ENCODE data around the gene TMC4.
A peak's percentile ranks its signal among the peaks of the same experiment; 100 is the strongest.
"Not testable (repeated sequence)": the region's sequence is repeated elsewhere in the genome, so short reads cannot be mapped to it uniquely, and the experiment has no call there.

The TMC4 gene

DNA sequence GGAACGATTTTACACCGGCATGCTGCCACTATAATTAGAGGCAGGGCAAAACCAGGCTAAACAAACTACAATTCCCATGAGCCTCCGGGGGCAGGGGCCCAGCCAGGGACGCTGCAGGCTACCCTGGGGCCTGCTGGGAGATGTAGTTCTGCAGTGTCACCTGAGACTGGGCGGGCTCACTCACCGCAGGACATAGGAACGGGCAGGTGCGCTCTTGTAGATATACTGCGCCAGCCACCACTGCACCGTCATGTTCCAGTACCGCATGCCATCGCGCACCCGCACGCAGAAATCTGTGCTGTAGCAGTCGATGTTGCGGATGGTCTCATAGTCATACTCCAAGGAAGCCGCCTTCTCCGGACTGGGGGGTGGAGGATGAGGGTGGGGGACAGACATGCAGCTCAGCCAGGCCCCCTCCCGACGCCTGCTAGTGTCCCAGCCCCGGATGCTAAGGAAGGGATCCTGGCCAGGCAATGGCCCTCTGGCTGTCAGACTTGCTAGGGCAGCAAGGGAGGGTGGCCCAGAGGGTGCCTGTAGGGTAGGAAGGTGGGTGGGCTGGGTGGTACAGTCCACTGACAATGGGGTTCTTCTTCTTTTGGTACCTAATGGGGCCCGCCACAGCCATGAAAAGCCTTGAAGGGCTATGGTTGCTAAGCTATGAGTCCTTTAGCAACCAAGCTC, 5.8 kb upstream of the TMC4 start:
- DNase-seq = no peak

GRCh38 chr19:54173951-54174834, 1.2 kb upstream of the TMC4 start:
- no peak for DNase-seq

- DNase-seq = no peak
Observed at GRCh38 chr19:54173359-54173699, 369 bp upstream of the TMC4 start.

GRCh38 chr19:54171736-54172431, 1.1 kb downstream of the TMC4 start:
- DNase-seq = not testable (repeated sequence)

- DNase-seq = no peak
Observed at GRCh38 chr19:54169149-54169740, 3.7 kb downstream of the TMC4 start.

DNA sequence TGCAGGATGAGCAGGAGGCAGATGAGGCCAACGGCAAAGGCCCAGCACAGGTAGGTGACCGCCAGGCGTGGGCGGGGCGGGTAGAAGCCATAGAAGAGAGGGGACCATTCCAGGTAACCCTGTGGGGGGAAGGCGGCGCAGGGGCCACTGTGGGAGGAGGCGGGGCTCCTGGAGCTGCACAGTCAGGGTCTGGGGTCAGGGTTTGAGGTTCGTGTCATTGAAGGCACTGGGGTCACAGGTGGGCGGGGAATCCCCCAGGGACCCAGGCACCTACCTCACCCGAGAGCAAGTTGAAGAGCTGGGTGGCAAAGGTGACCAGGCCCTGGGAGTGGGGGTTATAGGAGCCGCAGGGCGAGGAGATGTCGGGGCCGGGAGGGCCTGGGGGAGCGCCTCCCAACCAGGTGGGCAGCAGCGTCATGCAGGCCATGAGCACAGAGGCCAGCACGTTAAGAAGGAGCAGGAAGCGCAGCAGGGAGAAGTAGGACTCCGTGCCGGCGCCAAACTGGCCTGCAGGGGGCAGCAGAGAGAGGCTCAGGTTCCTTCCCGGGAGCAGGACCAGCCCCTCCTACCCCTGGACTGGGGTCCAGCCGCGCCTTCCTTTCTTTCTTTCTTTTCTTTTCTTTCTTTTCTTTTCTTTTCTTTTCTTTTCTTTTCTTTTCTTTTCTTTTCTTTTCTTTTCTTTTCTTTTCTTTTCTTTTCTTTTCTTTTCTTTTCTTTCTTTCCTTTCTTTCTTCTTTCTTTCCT, 4.6 kb downstream of the TMC4 start:
- DNase-seq = peak; percentile 98

- no peak for DNase-seq
Observed at GRCh38 chr19:54165222-54165621, 7.7 kb downstream of the TMC4 start.

- no peak for DNase-seq
Observed at GRCh38 chr19:54164369-54165068, 8.4 kb downstream of the TMC4 start.

DNA sequence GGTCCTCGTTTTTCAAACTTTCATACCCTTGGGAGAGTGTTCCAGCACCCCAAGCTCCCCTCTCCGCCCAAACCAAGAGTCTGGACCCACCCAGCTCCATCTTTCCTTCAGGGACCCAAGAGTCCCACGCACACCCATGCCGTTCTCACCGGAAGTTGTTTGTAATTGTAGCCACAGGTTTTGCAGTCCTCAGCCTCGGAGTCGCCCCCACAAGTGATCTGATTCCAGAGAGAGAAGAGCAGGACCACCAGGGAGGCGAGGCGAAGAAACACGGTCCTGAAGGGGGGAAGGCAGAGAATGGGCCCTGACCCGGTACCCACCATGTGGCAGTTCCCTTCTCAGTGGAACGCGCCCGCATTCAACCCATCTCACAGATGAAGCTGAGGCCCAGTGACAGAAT, 10.1 kb downstream of the TMC4 start:
- no peak for DNase-seq

GRCh38 chr19:54162241-54162805, 10.6 kb downstream of the TMC4 start:
- peak; percentile 91 for DNase-seq

DNA sequence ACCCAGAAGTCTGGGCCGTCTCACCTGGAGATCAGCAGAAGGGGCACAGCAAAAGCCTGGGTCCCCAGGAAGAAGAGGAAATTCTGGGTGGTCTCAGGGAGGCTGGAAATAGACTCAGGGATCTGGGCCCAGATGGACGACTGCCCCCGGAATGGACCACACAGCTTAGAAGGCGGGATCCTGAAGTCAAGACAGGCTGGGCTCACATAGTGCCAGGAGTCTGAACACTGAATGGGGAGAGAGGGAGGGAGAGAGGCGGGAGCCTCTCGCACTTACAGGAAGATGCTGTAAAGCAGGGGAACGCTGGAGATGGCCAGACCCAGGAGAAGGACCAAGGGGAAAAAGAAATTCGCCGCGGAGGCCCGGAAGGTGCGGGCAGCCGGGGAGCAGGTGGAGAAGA, 12.1 kb downstream of the TMC4 start:
- DNase-seq = no peak

GRCh38 chr19:54160182-54160811, 12.7 kb downstream of the TMC4 start:
- no peak for DNase-seq

DNA sequence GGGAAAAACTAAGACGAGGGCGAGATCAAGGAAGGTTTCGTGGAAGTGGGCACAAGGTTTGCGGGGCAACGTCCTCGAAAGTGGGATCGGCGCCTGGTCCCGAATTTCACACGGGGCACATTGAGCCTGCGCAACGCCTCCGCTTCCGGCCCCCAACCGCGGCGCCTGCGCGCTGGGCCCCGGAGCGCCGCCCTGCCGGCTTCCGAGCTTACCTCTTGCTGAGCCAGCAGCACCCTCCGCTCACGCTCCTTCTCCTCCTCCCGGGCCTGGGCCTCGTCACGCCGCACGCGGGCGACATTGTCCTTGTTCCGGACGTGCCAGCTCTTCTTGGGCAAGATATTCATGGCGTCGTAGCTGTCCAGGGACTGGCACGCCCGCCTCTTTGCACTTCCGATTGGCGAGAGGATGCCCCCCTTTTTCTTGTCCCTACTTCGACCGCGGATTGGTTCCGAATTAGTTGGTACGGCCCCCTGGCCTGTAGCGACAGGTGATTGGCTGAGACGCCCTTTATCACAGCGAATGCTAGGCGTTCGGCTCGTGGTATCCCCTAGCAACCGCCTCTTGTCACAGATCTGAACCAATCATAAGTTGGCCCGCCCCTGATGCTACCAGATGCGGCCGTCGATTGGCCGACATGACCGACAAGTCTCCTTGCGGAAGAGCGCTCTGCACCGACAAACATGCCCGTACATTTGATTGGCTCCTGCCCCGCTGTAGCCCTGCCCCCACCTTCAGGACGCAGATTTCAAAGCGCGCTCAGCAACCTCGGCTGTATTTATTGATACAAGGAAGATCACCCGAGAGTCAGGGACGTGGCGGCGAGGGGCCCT, 13.4 kb downstream of the TMC4 start, which contains the start of gene LENG1:
TSS of gene LENG1 (minus strand) at position 370 of the 830 bp plus-strand sequence. CDS start at position 344, 26 bp downstream.
- peak; percentile 95 for DNase-seq

- peak; percentile 73 for DNase-seq
Observed at GRCh38 chr19:54158812-54159351, 14.1 kb downstream of the TMC4 start.

DNA sequence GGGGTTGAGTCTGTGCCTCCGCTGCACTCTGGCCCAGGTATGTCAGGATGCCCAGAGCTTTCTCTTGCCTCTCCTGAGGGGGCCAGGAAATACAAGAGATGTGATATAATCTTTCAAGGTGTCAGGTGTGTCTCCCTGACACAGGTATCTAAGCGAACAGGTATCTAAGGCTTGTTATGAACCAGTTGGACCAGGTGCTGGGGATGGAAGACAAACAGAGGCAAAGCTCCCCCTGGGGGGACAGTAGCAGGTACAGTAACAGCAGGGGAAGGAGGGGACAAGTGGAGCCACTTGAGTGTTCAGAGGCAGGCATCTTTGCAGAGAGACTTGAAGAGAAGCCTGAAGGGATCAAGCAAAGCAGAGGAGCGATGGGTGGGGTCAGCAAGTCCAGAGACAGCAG, 16.0 kb downstream of the TMC4 start:
- DNase-seq = no peak

GRCh38 chr19:54156490-54156889, 16.5 kb downstream of the TMC4 start:
- no peak for DNase-seq

DNA sequence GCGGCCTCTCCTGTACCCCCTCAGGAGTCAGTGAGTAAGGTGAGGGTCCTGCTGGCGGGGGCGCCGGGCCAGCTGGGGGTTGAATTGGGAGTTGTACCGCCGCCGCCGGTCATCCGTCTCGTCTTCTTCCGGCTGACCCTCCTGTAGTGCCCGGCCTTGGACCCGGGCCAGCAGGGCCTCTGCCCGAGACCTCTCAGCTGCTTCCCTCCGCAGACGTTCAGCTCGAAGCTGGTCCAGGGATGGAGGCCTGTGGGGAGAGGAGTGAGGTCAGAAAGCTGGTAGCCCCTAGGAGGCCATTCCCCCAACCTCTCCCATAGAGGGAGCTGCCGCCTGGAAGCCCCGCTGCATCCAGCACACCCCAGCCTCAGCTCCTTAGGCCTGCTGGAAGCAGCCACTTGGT, 17.3 kb downstream of the TMC4 start:
- DNase-seq = no peak

DNA sequence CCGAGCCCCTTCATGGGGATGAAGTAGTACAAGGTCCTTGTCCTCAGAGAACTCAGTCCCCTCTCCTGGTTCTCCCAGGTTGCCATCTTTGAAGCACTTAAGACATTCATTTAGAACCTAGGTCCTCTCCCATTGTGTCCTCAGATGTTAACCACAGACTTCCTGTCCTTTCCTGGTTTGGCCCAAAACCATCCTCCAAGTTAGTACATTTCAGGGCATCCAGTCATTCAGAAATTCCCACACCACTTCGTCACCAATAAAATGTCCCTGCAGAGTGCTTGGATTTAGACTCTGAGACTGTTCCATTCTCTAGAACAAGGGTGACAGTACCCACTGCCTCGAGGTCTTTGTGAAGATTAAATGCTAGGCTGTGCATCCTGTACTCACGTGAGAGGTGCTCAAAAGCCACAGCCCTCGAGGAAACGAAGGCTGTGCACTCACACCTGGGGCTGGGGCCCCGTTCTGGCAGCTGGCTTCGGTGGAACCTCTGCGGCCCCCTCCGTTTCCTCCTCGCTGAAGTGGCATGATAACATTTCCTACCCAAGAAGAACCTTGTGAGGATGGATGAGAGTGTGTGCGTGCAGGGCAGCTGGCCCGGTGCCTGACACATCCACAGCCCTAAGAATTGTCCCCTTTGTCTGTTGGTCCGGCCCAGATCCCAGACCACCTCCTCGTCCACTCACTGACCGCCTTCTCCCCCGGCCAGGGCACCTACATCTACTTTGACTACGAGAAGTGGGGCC, 18.2 kb downstream of the TMC4 start:
- no peak for DNase-seq

- DNase-seq = no peak
Observed at GRCh38 chr19:54153731-54154326, 19.1 kb downstream of the TMC4 start.

Data from activated CD8-positive, alpha-beta memory T cell treated with anti-CD3 and anti-CD28 coated beads for 24 hours (primary cell).